ENCODE data around the gene ANKRD34A.

DNA sequence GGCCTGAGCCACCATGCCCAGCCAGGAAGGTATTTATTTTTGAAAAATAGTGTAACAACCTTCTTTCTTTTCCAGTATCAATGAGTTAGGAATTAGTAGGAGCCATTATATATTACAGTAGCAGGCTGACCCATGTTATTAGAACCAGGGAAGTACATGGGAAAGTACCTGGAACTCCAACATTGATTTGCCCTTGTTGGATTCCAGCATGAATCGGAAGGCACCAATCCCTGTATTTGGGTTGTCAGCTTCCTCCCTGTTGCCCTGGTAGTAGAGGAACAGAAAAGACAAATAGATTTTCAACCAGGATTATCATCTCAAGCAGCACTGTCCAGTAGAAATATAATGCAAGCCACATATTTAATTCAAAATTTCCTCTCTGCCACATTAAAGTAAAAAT lies 26.9 kb downstream of the ANKRD34A start:
- TF ChIP-seq JUNB (IDR thresholded peaks at IDR 0.05; ENCODE audit: unreplicated experiment) (no peak), EZH2 (IDR thresholded peaks at IDR 0.05; ENCODE audit: low read depth, unreplicated experiment) (no peak), POLR2AphosphoS5 (IDR thresholded peaks at IDR 0.05; ENCODE audit: low read depth) (no peak), ZNF114 (CRISPR knock-in tag; IDR thresholded peaks at IDR 0.05) (no peak), EZH2phosphoT487 (IDR thresholded peaks at IDR 0.05; ENCODE audit: unreplicated experiment) (no peak), CREB1 (CRISPR knock-in tag; IDR thresholded peaks at IDR 0.05; ENCODE audit: low read depth) (no peak)
- TF ChIP-seq, protein P1, sequence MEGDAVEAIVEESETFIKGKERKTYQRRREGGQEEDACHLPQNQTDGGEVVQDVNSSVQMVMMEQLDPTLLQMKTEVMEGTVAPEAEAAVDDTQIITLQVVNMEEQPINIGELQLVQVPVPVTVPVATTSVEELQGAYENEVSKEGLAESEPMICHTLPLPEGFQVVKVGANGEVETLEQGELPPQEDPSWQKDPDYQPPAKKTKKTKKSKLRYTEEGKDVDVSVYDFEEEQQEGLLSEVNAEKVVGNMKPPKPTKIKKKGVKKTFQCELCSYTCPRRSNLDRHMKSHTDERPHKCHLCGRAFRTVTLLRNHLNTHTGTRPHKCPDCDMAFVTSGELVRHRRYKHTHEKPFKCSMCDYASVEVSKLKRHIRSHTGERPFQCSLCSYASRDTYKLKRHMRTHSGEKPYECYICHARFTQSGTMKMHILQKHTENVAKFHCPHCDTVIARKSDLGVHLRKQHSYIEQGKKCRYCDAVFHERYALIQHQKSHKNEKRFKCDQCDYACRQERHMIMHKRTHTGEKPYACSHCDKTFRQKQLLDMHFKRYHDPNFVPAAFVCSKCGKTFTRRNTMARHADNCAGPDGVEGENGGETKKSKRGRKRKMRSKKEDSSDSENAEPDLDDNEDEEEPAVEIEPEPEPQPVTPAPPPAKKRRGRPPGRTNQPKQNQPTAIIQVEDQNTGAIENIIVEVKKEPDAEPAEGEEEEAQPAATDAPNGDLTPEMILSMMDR (conservative IDR thresholded peaks at IDR 0.05; ENCODE audit: low read depth in 2 of 2), result no peak
- TF ChIP-seq, protein P2, sequence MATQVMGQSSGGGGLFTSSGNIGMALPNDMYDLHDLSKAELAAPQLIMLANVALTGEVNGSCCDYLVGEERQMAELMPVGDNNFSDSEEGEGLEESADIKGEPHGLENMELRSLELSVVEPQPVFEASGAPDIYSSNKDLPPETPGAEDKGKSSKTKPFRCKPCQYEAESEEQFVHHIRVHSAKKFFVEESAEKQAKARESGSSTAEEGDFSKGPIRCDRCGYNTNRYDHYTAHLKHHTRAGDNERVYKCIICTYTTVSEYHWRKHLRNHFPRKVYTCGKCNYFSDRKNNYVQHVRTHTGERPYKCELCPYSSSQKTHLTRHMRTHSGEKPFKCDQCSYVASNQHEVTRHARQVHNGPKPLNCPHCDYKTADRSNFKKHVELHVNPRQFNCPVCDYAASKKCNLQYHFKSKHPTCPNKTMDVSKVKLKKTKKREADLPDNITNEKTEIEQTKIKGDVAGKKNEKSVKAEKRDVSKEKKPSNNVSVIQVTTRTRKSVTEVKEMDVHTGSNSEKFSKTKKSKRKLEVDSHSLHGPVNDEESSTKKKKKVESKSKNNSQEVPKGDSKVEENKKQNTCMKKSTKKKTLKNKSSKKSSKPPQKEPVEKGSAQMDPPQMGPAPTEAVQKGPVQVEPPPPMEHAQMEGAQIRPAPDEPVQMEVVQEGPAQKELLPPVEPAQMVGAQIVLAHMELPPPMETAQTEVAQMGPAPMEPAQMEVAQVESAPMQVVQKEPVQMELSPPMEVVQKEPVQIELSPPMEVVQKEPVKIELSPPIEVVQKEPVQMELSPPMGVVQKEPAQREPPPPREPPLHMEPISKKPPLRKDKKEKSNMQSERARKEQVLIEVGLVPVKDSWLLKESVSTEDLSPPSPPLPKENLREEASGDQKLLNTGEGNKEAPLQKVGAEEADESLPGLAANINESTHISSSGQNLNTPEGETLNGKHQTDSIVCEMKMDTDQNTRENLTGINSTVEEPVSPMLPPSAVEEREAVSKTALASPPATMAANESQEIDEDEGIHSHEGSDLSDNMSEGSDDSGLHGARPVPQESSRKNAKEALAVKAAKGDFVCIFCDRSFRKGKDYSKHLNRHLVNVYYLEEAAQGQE (IDR thresholded peaks at IDR 0.05; ENCODE audit: unreplicated experiment), result no peak
